Spleen (tissue), 7 donors: ENCODE data around the gene TEX22.

ENCODE experiments used
- CTCF ChIP-seq, 11 experiments: fragments of 200-600 bp in 7 of 11; fragments of 450-650 bp in 4 of 11; sonication (generic) in 4 of 11; IDR thresholded peaks in 8 of 11; conservative IDR thresholded peaks in 3 of 11; 1 replicate in 7 of 11; 2 replicates in 4 of 11; pipeline versions ENCODE4 v1.4.0 to v1.8.0; 2016 to 2021; ENCODE audit warnings: antibody characterized with exemption in 11 of 11, inconsistent platforms in 4 of 11, mild to moderate bottlenecking in 1 of 11
- POLR2A ChIP-seq, 3 donors: fragments of 450-650 bp; IDR thresholded peaks; one replicate each; pipeline ENCODE4 v1.5.1; 2017; ENCODE audit warnings: antibody characterized with exemption in 3 of 3, mild to moderate bottlenecking in 1 of 3
- donor health status: DM: no; HTN: no; CAD: no; lungs with moderate emphysema.
- donor health status: DM: no; HTN: no; CAD: no.
- donor health status: DM: no; HTN: no; CAD: no.

GRCh38 chr14:105368032-105368417, 30.3 kb upstream of the TEX22 start:
- TF ChIP-seq CTCF (IDR thresholded peaks at IDR 0.05 in 8 of 11, conservative IDR thresholded peaks at IDR 0.05 in 3 of 11) (no peak), POLR2A (IDR thresholded peaks at IDR 0.05) (no peak)
